ENCODE measurements around the gene AGPAT1.

Gene AGPAT1

GRCh38 chr6:32127409-32127716 lies 48.5 kb downstream of the AGPAT1 start:
- CTCF ChIA-PET = interaction anchor here (0.9 to 7.5 kb wide), 7 partner anchors 10 to 68 kb away, joined by 3 to 111 read pairs (median 4); partner anchors contain the start of gene PRRT1
- peak overlapping the region; percentile 97 for H3K4me3 ChIP-seq (ENCODE audit: low read depth, low read length)
- POLR2A ChIA-PET = interaction anchor here (1.6 to 3.1 kb wide), 2 partner anchors 13 to 156 kb away, joined by 5 to 12 read pairs; partner anchors contain the start of gene DXO
- no peak for TF ChIP-seq CTCF (IDR thresholded peaks at IDR 0.05; ENCODE audit: insufficient read depth, low read length, missing control alignments)
- DNase-seq (ENCODE audit: low read depth, low spot score) = no peak

GRCh38 chr6:32126880-32127279 lies 49.0 kb downstream of the AGPAT1 start:
- CTCF ChIA-PET = interaction anchor here (0.9 to 7.5 kb wide), 5 partner anchors 9 to 68 kb away, joined by 3 to 111 read pairs (median 14); partner anchors contain the start of gene PRRT1
- TF ChIP-seq CTCF (IDR thresholded peaks at IDR 0.05; ENCODE audit: insufficient read depth, low read length, missing control alignments) = no peak
- H3K4me3 ChIP-seq (ENCODE audit: low read depth, low read length) = peak overlapping the region; percentile 97
- POLR2A ChIA-PET = no interaction called here
- DNase-seq (ENCODE audit: low read depth, low spot score) = no peak

- POLR2A ChIA-PET = no interaction called here
- CTCF ChIA-PET = interaction anchor here (1.0 to 3.5 kb wide), 2 partner anchors 71 to 76 kb away, joined by 4 to 11 read pairs; no protein-coding TSS in a partner anchor
- no peak for DNase-seq (ENCODE audit: low read depth, low spot score)
These were observed 52.2 kb downstream of the AGPAT1 start for GRCh38 chr6:32123681-32124080.

GRCh38 chr6:32120573-32121059 lies 55.3 kb downstream of the AGPAT1 start:
- no peak overlapping the region for H3K4me3 ChIP-seq (ENCODE audit: low read depth, low read length)
- DNase-seq (ENCODE audit: low read depth, low spot score) = no peak
- TF ChIP-seq CTCF (IDR thresholded peaks at IDR 0.05; ENCODE audit: insufficient read depth, low read length, missing control alignments) = no peak
- ChIA-PET CTCF (interaction anchor here (0.7 to 5.9 kb wide), 6 partner anchors 10 to 73 kb away, joined by 3 to 62 read pairs (median 4); partner anchors contain the start of genes FKBPL and GPSM3), POLR2A (no interaction called here)

More at GRCh38 chr6:32123681-32124080, 52.2 kb downstream of the AGPAT1 start:
- H3K4me3 ChIP-seq (ENCODE audit: low read depth, low read length) = no peak overlapping the region
- no peak for TF ChIP-seq CTCF (IDR thresholded peaks at IDR 0.05; ENCODE audit: insufficient read depth, low read length, missing control alignments)

GRCh38 chr6:32118782-32119628 lies 56.9 kb downstream of the AGPAT1 start:
- POLR2A ChIA-PET = no interaction called here
- TF ChIP-seq CTCF (IDR thresholded peaks at IDR 0.05; ENCODE audit: insufficient read depth, low read length, missing control alignments) = peak; percentile 97
- no peak for DNase-seq (ENCODE audit: low read depth, low spot score)
- CTCF ChIA-PET = interaction anchor here (0.7 to 5.9 kb wide), 39 partner anchors 8 to 280 kb away, joined by 3 to 111 read pairs (median 6); partner anchors contain the start of genes AGPAT1, ATF6B, EGFL8 and FKBPL
- H3K4me3 ChIP-seq (ENCODE audit: low read depth, low read length) = no peak overlapping the region

Measured in AG04449 (cell line).